GM23338 (cell line): ENCODE data around the gene NIF3L1. TPM values are rescaled to one million over a fixed set of nuclear protein-coding genes. Genes with fewer than 3 reads are reported as not detected.

ENCODE experiments used
- ATAC-seq: fragments of 200-7000 bp; cut with Tn5 transposase; 3 replicates; pipeline ENCODE4 v1.9.1; 2020
- DNase-seq: peaks from one replicate; pipeline ENCODE4 v3.0.0-alpha.2; 2015; ENCODE audit warnings: low spot score
- H2AFZ ChIP-seq: fragments of 200-600 bp; sonication (generic); 2 replicates; pipeline ENCODE4 v1.8.0; 2016; ENCODE audit warnings: antibody characterized with exemption, mild to moderate bottlenecking, moderate library complexity
- H3F3A ChIP-seq: fragments of 200-600 bp; sonication (generic); replicated peaks from 2 replicates; pipeline ENCODE4 v1.8.0; 2017; ENCODE audit warnings: antibody characterized with exemption, mixed run types, low read depth
- H3K27ac ChIP-seq: fragments of 200-600 bp; sonication (generic); 2 replicates; pipeline ENCODE4 v1.6.1; 2016; ENCODE audit warnings: low read depth
- H3K27me3 ChIP-seq: fragments of 200-600 bp; sonication (generic); 2 replicates; pipeline ENCODE4 v1.8.0; 2016; ENCODE audit warnings: mild to moderate bottlenecking, mixed run types, moderate library complexity; ENCODE audit not compliant: insufficient read depth
- H3K36me3 ChIP-seq: fragments of 200-600 bp; sonication (generic); 2 replicates; pipeline ENCODE4 v1.8.0; 2016; ENCODE audit warnings: mild to moderate bottlenecking; ENCODE audit not compliant: insufficient read depth
- H3K4me1 ChIP-seq: fragments of 200-600 bp; sonication (generic); 2 replicates; pipeline ENCODE4 v1.8.0; 2016; ENCODE audit warnings: mild to moderate bottlenecking, moderate library complexity; ENCODE audit not compliant: insufficient read depth
- H3K4me2 ChIP-seq: fragments of 200-600 bp; sonication (generic); 2 replicates; pipeline ENCODE4 v1.7.1; 2017; ENCODE audit warnings: mixed run types
- H3K4me3 ChIP-seq: fragments of 200-600 bp; sonication (generic); 2 replicates; pipeline ENCODE4 v1.6.1; 2016; ENCODE audit warnings: mixed run types
- H3K79me2 ChIP-seq: fragments of 200-600 bp; sonication (generic); replicated peaks from 2 replicates; pipeline ENCODE4 v1.8.0; 2017; ENCODE audit warnings: mild to moderate bottlenecking; ENCODE audit not compliant: insufficient read depth
- H3K9me2 ChIP-seq: fragments of 200-600 bp; sonication (generic); 2 replicates; pipeline ENCODE4 v1.8.0; 2017; ENCODE audit not compliant: insufficient read depth
- H4K20me1 ChIP-seq: fragments of 200-600 bp; sonication (generic); replicated peaks from 2 replicates; pipeline ENCODE4 v1.8.0; 2017; ENCODE audit warnings: mild to moderate bottlenecking; ENCODE audit not compliant: insufficient read depth
- H3K27ac Mint-ChIP-seq: 2 replicates; pipeline ENCODE4 v1.8.0; 2020; ENCODE audit warnings: inconsistent platforms, mild to moderate bottlenecking, moderate library complexity, mixed read lengths
- H3K27me3 Mint-ChIP-seq: 3 replicates; pipeline ENCODE4 v1.8.0; 2022; ENCODE audit warnings: low read depth, mild to moderate bottlenecking, moderate library complexity, mixed read lengths, inconsistent platforms; ENCODE audit not compliant: insufficient read depth, poor library complexity
- H3K36me3 Mint-ChIP-seq: 3 replicates; pipeline ENCODE4 v1.8.0; 2021; ENCODE audit warnings: low read depth, mild to moderate bottlenecking, inconsistent platforms, moderate library complexity, mixed read lengths
- H3K4me1 Mint-ChIP-seq: 3 replicates; pipeline ENCODE4 v1.8.0; 2020; ENCODE audit warnings: mild to moderate bottlenecking, inconsistent platforms, mixed read lengths
- H3K4me3 Mint-ChIP-seq: 3 replicates; pipeline ENCODE4 v1.8.0; 2021; ENCODE audit warnings: moderate library complexity, mild to moderate bottlenecking, inconsistent platforms, mixed read lengths
- H3K9me3 Mint-ChIP-seq: 3 replicates; pipeline ENCODE4 v1.8.0; 2020; ENCODE audit warnings: moderate library complexity, mild to moderate bottlenecking, inconsistent platforms, mixed read lengths
- CREB1 ChIP-seq: fragments of 250-450 bp; sonication (Bioruptor Pico); IDR thresholded peaks from 2 replicates; pipeline ENCODE4 v1.5.0; 2020; ENCODE audit warnings: low read depth, mild to moderate bottlenecking, moderate library complexity
- ETS1 ChIP-seq: IDR thresholded peaks from 2 replicates; pipeline ENCODE4 v1.6.1; 2016; ENCODE audit warnings: antibody characterized with exemption
- EZH2 ChIP-seq: fragments of 200-600 bp; sonication (generic); IDR thresholded peaks from one replicate; pipeline ENCODE4 v1.8.0; 2017; ENCODE audit warnings: antibody characterized with exemption, mild to moderate bottlenecking, low read depth; ENCODE audit not compliant: unreplicated experiment
- EZH2phosphoT487 ChIP-seq: fragments of 200-600 bp; sonication (generic); IDR thresholded peaks from one replicate; pipeline ENCODE4 v1.8.1; 2018; ENCODE audit warnings: antibody characterized with exemption; ENCODE audit not compliant: unreplicated experiment
- JUNB ChIP-seq: IDR thresholded peaks from one replicate; pipeline ENCODE4 v1.6.1; 2016; ENCODE audit warnings: antibody characterized with exemption; ENCODE audit not compliant: unreplicated experiment
- POLR2AphosphoS5 ChIP-seq: IDR thresholded peaks from 2 replicates; pipeline ENCODE4 v1.6.1; 2016; ENCODE audit warnings: antibody characterized with exemption, low read depth
- ZNF114 ChIP-seq: fragments of 250-450 bp; sonication (Bioruptor Pico); IDR thresholded peaks from 2 replicates; pipeline ENCODE4 v1.5.0; 2020; ENCODE audit warnings: mild to moderate bottlenecking, moderate library complexity
- ZNF331 ChIP-seq: fragments of 250-450 bp; sonication (Bioruptor Pico); IDR thresholded peaks from 2 replicates; pipeline ENCODE4 v1.5.0; 2020; ENCODE audit warnings: low read depth, mild to moderate bottlenecking, moderate library complexity
- ZNF462 ChIP-seq: fragments of 250-450 bp; sonication (Bioruptor Pico); IDR thresholded peaks from 2 replicates; pipeline ENCODE4 v1.5.0; 2020; ENCODE audit warnings: mild to moderate bottlenecking, moderate library complexity
- polyA plus RNA-seq: library from polyadenylated mRNA; unstranded; fragments of >200 nt; fragmentation: Nextera tagmentation; extraction: Ambion mirVana; gene quantifications from 2 replicates; pipeline ENCODE4 v1.2.1, GENCODE V29; 2016
- total RNA-seq: library from RNA; depleted of rRNA; stranded (reverse); fragments of >200 nt; shearing (Covaris generic); gene quantifications from 2 replicates; pipeline ENCODE4 v1.2.3, GENCODE V29; 2014
- TF ChIP-seq, protein P1 (sequence below): IDR thresholded peaks from one replicate; pipeline ENCODE4 v1.6.1; 2018; ENCODE audit warnings: antibody characterized with exemption; ENCODE audit not compliant: unreplicated experiment

NIF3L1 gene
- total and polyA plus RNA-seq, 2 experiments from 2014 or later: 62.8 to 63.9 TPM

GRCh38 chr2:200864176-200865034 lies 24.8 kb upstream of the NIF3L1 start, which contains the start of gene CLK1:
Gene CLK1 (minus strand): TSS chr2:200864658. CDS start chr2:200861862, 2,796 bp downstream.
- peak; percentile 84 for ATAC-seq
- H3K4me1 ChIP-seq: peaks cover 18% of the 10 kb centered on the region
- Mint-ChIP-seq H3K27ac (peak within 1 kb of the TSS; percentile 99), H3K4me1 (peaks cover 17% of the 10 kb centered on the region), H3K27me3 (peaks cover 10% of the 10 kb centered on the region), H3K4me3 (peak within 1 kb of the TSS; percentile 99), H3K9me3 (no peaks in the 10 kb centered on the region), H3K36me3 (peaks cover 25% of the 10 kb centered on the region)
- H3F3A ChIP-seq: no peaks in the 10 kb centered on the region
- peak within 1 kb of the TSS; percentile 95 for H2AFZ ChIP-seq
- H3K36me3 ChIP-seq: peaks cover 13% of the 10 kb centered on the region
- DNase-seq: peak; percentile 89
- no peaks in the 10 kb centered on the region for H3K27me3 ChIP-seq
- TF ChIP-seq ZNF114 (CRISPR knock-in tag) (no peak), EZH2 (no peak), POLR2AphosphoS5 (peak; percentile 99), CREB1 (CRISPR knock-in tag) (peak; percentile 91), JUNB (no peak)
- TF ChIP-seq, protein P1, sequence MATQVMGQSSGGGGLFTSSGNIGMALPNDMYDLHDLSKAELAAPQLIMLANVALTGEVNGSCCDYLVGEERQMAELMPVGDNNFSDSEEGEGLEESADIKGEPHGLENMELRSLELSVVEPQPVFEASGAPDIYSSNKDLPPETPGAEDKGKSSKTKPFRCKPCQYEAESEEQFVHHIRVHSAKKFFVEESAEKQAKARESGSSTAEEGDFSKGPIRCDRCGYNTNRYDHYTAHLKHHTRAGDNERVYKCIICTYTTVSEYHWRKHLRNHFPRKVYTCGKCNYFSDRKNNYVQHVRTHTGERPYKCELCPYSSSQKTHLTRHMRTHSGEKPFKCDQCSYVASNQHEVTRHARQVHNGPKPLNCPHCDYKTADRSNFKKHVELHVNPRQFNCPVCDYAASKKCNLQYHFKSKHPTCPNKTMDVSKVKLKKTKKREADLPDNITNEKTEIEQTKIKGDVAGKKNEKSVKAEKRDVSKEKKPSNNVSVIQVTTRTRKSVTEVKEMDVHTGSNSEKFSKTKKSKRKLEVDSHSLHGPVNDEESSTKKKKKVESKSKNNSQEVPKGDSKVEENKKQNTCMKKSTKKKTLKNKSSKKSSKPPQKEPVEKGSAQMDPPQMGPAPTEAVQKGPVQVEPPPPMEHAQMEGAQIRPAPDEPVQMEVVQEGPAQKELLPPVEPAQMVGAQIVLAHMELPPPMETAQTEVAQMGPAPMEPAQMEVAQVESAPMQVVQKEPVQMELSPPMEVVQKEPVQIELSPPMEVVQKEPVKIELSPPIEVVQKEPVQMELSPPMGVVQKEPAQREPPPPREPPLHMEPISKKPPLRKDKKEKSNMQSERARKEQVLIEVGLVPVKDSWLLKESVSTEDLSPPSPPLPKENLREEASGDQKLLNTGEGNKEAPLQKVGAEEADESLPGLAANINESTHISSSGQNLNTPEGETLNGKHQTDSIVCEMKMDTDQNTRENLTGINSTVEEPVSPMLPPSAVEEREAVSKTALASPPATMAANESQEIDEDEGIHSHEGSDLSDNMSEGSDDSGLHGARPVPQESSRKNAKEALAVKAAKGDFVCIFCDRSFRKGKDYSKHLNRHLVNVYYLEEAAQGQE: no peak
- peaks cover 46% of the 10 kb centered on the region for H3K79me2 ChIP-seq
- H3K4me2 ChIP-seq: peak within 1 kb of the TSS; percentile 78
- H4K20me1 ChIP-seq: peaks cover 14% of the 10 kb centered on the region; the same call in 1 of the 2 replicates
- peak within 1 kb of the TSS; percentile 98 for H3K27ac ChIP-seq
- no peaks in the 10 kb centered on the region for H3K9me2 ChIP-seq
- H3K4me3 ChIP-seq: peak within 1 kb of the TSS; percentile 85

DNA sequence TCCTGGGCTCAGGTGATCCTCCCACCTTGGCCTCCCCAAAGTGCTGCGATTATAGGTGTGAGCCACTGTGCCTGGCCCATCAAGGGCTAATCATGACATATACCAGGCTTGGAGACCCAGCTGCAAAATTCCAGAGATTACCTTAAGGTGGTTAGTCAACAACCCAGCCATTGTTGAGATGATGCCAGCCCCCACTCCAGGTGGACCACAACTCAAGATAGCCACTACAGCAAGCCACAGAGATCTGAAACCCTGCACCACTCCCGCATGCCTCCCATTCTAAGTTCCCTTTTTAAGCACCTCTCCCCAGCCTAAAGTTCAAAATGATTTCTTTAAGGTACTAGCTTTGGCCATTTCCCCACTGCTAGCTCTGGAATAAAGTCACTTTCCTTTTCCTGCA lies 20.2 kb upstream of the NIF3L1 start:
- Histone ChIP-seq H3K4me1 (0 out of 2 replicates have a peak, but pooled peaks cover 4% of the 10 kb centered on the region), H3K4me3 (no peak overlapping the region), H3K4me2 (no peak overlapping the region), H3K9me2 (no peaks in the 10 kb centered on the region), H3K36me3 (peaks cover 3% of the 10 kb centered on the region; the same call in 1 of the 2 replicates), H4K20me1 (no peaks in the 10 kb centered on the region; the same call in 1 of the 2 replicates), H3K27me3 (no peaks in the 10 kb centered on the region), H2AFZ (no peak overlapping the region), H3F3A (no peaks in the 10 kb centered on the region), H3K79me2 (no peaks in the 10 kb centered on the region), H3K27ac (no peak overlapping the region)
- DNase-seq (no peak), ATAC-seq (no peak)
- no peaks in the 10 kb centered on the region for H3K4me1 Mint-ChIP-seq
- peaks cover 7% of the 10 kb centered on the region for H3K27me3 Mint-ChIP-seq
- no peak overlapping the region for H3K27ac Mint-ChIP-seq
- no peak overlapping the region for H3K4me3 Mint-ChIP-seq
- no peaks in the 10 kb centered on the region for H3K9me3 Mint-ChIP-seq
- H3K36me3 Mint-ChIP-seq: peaks cover 20% of the 10 kb centered on the region
- no peak for TF ChIP-seq ZNF114 (CRISPR knock-in tag)
- TF ChIP-seq POLR2AphosphoS5: no peak
- TF ChIP-seq ZNF331 (CRISPR knock-in tag): no peak
- TF ChIP-seq EZH2phosphoT487: no peak
- TF ChIP-seq ETS1: no peak
- TF ChIP-seq ZNF462 (CRISPR knock-in tag): no peak
